C4-2B (cell line): ENCODE results near the gene LRP11.

ENCODE experiments used
- H3K27ac ChIP-seq: fragments of 450-650 bp; 2 replicates; pipeline ENCODE4 v1.5.1; 2017
- ZFX ChIP-seq: fragments of 450-650 bp; IDR thresholded peaks from 2 replicates; pipeline ENCODE4 v1.6.1; 2017
- TF ChIP-seq, protein P1 (sequence below): fragments of 450-650 bp; conservative IDR thresholded peaks from 2 replicates; pipeline ENCODE4 v1.5.1; 2017; ENCODE audit warnings: mild to moderate bottlenecking

The LRP11 gene

DNA sequence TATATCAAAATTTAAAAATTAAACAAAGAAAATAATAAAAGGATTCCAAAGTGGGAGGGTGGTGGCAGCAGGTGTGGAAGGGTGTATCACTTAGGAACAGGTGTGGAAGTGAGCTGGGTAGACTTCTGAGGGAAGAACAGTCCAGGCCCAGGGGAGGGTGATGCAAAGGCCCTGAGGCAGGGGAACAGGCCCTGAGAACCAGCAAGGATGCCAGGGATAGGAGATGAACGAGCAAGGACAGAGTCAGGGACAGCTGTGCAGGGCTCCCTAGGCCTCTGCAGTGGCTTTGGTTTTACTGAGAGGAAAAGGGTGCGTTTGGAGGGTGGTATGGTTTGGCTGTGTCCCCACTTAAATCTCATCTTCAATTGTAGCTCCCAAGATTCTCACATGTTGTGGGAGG, 43.2 kb upstream of the LRP11 start:
- TF ChIP-seq, protein P1, sequence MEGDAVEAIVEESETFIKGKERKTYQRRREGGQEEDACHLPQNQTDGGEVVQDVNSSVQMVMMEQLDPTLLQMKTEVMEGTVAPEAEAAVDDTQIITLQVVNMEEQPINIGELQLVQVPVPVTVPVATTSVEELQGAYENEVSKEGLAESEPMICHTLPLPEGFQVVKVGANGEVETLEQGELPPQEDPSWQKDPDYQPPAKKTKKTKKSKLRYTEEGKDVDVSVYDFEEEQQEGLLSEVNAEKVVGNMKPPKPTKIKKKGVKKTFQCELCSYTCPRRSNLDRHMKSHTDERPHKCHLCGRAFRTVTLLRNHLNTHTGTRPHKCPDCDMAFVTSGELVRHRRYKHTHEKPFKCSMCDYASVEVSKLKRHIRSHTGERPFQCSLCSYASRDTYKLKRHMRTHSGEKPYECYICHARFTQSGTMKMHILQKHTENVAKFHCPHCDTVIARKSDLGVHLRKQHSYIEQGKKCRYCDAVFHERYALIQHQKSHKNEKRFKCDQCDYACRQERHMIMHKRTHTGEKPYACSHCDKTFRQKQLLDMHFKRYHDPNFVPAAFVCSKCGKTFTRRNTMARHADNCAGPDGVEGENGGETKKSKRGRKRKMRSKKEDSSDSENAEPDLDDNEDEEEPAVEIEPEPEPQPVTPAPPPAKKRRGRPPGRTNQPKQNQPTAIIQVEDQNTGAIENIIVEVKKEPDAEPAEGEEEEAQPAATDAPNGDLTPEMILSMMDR = no peak
- TF ChIP-seq ZFX = no peak

DNA sequence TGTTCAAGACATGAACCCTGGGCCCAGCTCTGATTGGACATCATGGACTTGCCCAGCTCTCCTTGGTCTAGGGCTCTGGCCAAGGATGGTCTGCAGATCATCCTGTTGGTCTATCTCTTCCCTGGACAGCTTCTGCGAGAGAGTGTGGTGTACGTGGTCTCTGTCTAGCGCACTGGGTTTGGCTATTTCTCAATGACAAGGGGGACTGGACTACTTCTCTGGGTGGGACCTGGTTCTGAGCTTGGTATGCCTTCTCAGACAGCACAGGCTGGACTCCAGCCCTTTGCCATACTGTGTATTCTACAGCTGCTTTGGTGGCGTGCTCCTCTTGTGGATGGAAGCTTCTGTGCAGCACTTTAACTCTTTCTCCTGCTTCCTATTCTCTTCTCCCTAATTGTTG, 42.2 kb upstream of the LRP11 start:
- TF ChIP-seq, protein P1 = no peak
- TF ChIP-seq ZFX = no peak
- no peak overlapping the region for H3K27ac ChIP-seq

More for the DNA sequence above, 43.2 kb upstream of the LRP11 start:
- H3K27ac ChIP-seq = no peak overlapping the region

DNA sequence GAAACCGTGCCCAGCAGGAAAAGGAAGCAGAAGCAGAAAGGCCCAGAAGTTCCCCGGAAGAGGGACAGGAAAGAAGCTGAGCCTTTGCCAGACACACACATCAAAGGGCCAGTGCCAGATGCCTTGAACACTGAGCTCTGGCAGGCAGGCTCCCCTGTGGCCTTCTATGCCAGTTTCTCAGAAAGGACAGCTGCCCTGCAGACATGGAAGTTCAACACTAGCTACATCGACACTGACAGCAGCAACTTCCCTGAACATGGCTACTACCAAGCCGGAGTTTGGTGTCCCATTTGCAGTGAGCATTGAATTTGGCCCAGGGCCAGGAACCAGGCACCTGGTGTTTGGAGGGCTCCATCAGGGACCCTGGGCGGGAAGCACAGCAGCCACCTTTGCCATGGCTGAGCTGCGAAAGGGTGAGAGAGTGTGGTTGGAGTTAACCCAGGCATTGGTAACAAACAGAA, 41.8 kb upstream of the LRP11 start:
- H3K27ac ChIP-seq = no peak overlapping the region
- TF ChIP-seq, protein P1 = no peak
- no peak for TF ChIP-seq ZFX

DNA sequence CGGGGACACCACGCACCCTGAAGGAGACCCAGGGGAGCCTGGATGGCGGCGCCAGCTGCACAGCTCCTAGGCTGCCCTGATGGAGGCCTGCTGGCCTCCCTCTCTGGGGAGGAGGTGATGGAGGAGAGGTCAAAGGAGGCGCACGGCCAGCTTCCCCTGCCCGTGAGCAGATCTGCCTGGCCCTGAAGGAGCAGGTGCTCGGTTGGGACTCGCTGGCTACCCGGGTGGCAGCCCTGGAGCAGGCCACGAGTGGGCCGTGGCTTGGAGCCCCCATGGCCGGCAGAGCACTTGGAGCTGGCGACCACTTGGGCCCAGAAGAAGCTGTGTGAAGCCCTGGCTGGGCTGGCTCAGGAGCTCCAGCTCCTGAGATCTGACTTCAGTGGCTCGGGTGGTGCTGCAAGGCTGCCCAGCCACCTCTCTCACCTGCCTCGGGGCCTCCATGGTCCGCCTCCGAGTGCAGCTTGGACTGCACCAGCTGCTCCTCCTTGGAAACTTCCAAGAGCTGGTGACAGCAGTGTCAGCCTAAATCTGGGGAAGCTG, 41.3 kb upstream of the LRP11 start:
- no peak overlapping the region for H3K27ac ChIP-seq
- TF ChIP-seq ZFX = no peak
- TF ChIP-seq, protein P1 = no peak

DNA sequence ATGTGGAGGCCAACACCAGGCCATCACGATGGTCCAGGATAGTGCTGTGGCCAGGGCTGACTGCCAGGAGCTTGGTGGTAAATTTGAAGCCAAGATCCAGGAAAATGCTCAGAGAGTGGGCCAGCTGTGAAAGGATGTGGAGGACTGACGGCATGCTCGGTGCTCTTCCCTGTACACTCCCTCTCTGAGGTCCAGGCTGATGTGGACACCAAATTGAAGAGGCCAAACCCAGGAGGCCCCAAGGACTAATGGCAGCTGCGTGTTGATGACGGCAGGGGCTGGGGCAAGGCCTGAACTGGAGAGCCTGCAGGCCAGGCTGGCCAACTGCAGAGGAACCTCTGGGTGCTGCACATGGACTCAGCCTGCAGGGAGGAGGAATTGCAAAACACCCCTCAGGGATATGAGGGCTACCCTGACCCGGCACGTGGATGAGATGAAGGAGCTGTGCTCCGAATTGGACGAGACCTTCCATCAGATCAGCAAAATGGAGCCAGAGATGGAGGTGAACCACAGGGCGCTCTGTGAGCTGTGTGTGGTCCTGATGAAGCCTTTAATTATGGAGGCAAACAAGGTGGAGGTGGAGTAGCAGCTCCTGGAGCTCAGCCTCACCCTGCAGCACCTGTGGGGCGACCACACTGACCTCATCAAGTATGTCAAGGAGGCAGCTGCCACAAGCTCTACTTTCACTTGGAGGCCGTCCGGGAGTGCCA, 40.7 kb upstream of the LRP11 start:
- no peak for TF ChIP-seq ZFX
- TF ChIP-seq, protein P1 = no peak
- H3K27ac ChIP-seq = no peak overlapping the region

DNA sequence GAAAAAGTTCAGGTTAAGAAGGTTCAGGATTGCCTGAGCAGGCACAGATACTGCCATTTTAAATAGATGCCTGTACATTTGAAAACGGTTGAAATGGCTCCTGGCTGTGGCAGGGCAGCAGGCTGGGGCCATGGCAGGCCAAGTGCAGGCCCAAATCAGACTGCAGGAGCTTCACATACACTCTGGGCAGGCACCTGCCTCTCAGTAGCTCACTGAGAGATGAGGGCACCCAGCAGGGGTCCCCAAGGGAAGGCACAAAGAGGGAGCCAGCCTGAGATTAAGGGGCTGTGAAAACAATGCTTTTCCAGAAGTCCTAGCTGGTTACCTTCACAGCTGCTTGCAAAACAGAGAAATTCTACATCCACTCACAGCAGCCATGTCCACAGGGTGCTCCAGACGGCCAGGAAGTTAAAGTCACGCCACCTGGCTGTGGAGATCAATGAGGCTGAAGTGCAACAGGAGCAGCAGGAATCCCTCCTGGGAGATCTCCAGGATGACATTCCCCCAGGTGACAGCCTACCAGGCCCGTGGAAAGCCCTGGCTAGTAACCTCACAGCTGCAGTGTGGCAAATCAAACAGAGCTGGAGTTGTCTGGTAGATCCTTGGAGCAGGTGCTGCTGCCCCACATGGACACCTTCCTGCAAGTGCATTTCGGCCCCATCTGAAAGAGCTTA, 39.9 kb upstream of the LRP11 start:
- no peak for TF ChIP-seq ZFX
- TF ChIP-seq, protein P1 = no peak
- no peak overlapping the region for H3K27ac ChIP-seq

DNA sequence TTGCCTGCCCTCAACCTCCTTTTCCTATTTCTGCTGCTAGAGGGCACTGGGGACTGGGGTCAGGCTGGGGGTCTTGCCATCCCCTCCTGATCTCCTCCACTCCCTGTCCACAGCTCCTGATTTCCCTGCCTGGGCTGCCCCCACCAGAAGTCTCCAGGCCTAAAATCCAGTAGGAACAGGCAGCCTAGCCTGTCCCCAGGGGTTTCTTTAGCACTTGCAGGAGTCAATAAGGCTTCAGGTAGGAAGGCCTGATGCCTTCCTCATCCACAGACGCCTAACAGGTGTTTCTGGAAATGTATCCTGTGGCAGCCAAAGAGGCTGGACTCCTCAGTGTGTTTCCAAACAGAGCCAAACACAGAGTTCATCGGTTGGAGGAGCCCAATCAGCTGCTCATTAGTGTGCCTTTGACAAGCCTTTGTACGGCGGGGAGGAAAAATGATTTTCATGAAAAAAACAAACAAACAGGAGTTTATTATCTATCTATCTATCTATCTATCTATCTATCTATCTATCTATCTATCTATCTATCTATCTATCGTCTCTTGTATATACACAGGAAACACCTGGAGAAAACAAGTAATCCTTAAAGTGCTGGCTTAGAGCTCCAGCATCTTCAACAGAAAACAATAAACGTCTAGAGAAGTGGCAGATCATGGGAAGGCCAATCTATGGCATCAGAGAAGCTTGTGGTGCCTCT, 37.4 kb upstream of the LRP11 start:
- no peak for TF ChIP-seq ZFX
- TF ChIP-seq, protein P1 = no peak
- no peak overlapping the region for H3K27ac ChIP-seq
